Ovary (tissue), 9 donors: Measurements from ENCODE around the gene CD34. TPM values are rescaled to one million over a fixed set of nuclear protein-coding genes. Genes with fewer than 3 reads are reported as not detected.
A peak's percentile ranks its signal among the peaks of the same experiment; 100 is the strongest.

Experiments
- DNase-seq, 5 donors: peaks; one replicate each; pipeline ENCODE4 v3.0.0-alpha.2; 2019 to 2020
- H3K27ac ChIP-seq, 2 donors: fragments of 200-600 bp; one replicate each; pipeline versions ENCODE4 v1.5.1 to v1.8.0; 2019 to 2022
- H3K27me3 ChIP-seq: fragments of 200-600 bp; one replicate; pipeline ENCODE4 v1.8.0; 2022
- H3K36me3 ChIP-seq: fragments of 200-600 bp; sonication (generic); one replicate; pipeline ENCODE4 v1.5.1; 2019
- H3K4me1 ChIP-seq: one replicate; pipeline ENCODE4 v1.8.1; 2013; ENCODE audit warnings: mild to moderate bottlenecking, moderate library complexity; ENCODE audit not compliant: insufficient read depth
- H3K4me3 ChIP-seq: fragments of 200-600 bp; sonication (generic); one replicate; pipeline ENCODE4 v1.5.1; 2017
- H3K9me3 ChIP-seq, 2 donors: fragments of 200-600 bp in 1 of 2; sonication (generic) in 1 of 2; one replicate each; pipeline versions ENCODE4 v1.5.1 to v1.8.1; 2013 to 2019; ENCODE audit warnings: mild to moderate bottlenecking in 1 of 2, moderate library complexity in 1 of 2
- EP300 ChIP-seq: sonication (generic); formaldehyde crosslinking; IDR thresholded peaks from one replicate; pipeline ENCODE4 v1.6.1; 2017; ENCODE audit warnings: antibody characterized with exemption
- POLR2A ChIP-seq: fragments of 450-650 bp; IDR thresholded peaks from one replicate; pipeline ENCODE4 v1.6.1; 2017; ENCODE audit warnings: antibody characterized with exemption, mild to moderate bottlenecking, moderate library complexity
- WGBS, 3 donors: extraction: QIAGEN DNeasy Blood & Tissue Kit in 1 of 3; methylation state at CpG; one replicate each; pipeline versions ENCODE4 v1.1.5 to v1.1.7; 2013 to 2017; 5-methylcytosine and 5-hydroxymethylcytosine counted together
- intact Hi-C, 4 donors: fragments of 100-400 bp; cut with DNase I; formaldehyde crosslinking; loops; one replicate each; pipeline versions ENCODE4 v1.11.0 to v1.15.1; 2022 to 2023
- polyA plus RNA-seq, 2 donors: library from polyadenylated mRNA; stranded (reverse); fragments of 200-250 nt in 1 of 2; fragments of 350-450 nt in 1 of 2; fragmentation: Illumina TruSeq in 1 of 2; extraction: RNeasy Lipid Tissue Mini Kit (QIAGEN cat#74804) in 1 of 2; gene quantifications; one replicate each; pipeline ENCODE4 v1.2.3, GENCODE V29; 2013 to 2014
- total RNA-seq, 7 donors: library from RNA; depleted of rRNA in 2 of 7; stranded (reverse); fragments of >200 nt in 2 of 7; fragmentation: NEBNext Ultra II Directional in 3 of 7; extraction: Animal tissue kit (Norgen Biotek cat#: 25700) in 3 of 7; gene quantifications; one replicate each; pipeline versions ENCODE4 v1.1.0 to v1.2.4, GENCODE V29; 2016 to 2023
- TF ChIP-seq, protein P1 (sequence below), 3 donors: fragments of 450-650 bp in 2 of 3; fragments of 200-600 bp in 1 of 3; IDR thresholded peaks; one replicate each; pipeline versions ENCODE4 v1.5.1 to v1.8.0; 2016 to 2022; ENCODE audit warnings: antibody characterized with exemption in 3 of 3, mild to moderate bottlenecking in 1 of 3
- donor health status: DM: no; HTN: no; CAD: no; lungs with moderate emphysema.
- donor health status: DM: no; HTN: no; CAD: no.
- donor health status: Bipolar disorder and iron deficiency.
- donor health status: DM: yes; HTN: yes; CAD: no.
- donor health status: DM: no; HTN: no; CAD: no.
- donor health status: DM: yes; HTN: yes; CAD: no.

CD34 gene
- total and polyA plus RNA-seq, 9 donors, result 12.6 to 146 (median 25.9) TPM

DNA sequence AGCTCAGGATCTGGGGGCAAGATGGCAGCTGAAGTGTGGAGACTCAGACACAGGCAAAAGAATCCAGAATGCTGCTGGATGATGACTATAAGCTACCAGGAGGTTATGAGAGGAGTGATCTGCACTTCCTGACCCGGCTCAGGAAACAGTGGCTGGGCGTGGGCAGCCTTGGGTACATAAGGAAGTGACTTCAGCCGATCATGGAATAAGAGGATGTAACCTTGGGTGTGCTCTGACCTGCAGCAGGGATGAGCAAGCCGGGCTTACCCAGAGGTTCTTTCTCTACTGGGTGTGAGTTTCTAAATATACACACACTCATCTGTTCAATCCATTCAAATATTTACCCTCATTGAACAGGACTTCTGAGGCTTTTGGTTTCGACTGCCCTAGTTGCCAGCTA, 62.7 kb downstream of the CD34 start:
- TF ChIP-seq POLR2A (no peak), EP300 (no peak)
- TF ChIP-seq, protein P1, sequence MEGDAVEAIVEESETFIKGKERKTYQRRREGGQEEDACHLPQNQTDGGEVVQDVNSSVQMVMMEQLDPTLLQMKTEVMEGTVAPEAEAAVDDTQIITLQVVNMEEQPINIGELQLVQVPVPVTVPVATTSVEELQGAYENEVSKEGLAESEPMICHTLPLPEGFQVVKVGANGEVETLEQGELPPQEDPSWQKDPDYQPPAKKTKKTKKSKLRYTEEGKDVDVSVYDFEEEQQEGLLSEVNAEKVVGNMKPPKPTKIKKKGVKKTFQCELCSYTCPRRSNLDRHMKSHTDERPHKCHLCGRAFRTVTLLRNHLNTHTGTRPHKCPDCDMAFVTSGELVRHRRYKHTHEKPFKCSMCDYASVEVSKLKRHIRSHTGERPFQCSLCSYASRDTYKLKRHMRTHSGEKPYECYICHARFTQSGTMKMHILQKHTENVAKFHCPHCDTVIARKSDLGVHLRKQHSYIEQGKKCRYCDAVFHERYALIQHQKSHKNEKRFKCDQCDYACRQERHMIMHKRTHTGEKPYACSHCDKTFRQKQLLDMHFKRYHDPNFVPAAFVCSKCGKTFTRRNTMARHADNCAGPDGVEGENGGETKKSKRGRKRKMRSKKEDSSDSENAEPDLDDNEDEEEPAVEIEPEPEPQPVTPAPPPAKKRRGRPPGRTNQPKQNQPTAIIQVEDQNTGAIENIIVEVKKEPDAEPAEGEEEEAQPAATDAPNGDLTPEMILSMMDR (IDR thresholded peaks at IDR 0.05), result no peak
- intact Hi-C loops, result no loop called here
- Histone ChIP-seq H3K27ac (no peak overlapping the region), H3K4me1 (peaks cover 15% of the 10 kb centered on the region), H3K4me3 (no peak overlapping the region), H3K27me3 (no peaks in the 10 kb centered on the region), H3K9me3 (no peaks in the 10 kb centered on the region), H3K36me3 (no peaks in the 10 kb centered on the region)
- 69 to 80% (median 73%) methylated on average over 5 of the region's 5 CpGs for WGBS, 3 donors
- DNase-seq, result peak in 1 of 5 donors; percentile 40

DNA sequence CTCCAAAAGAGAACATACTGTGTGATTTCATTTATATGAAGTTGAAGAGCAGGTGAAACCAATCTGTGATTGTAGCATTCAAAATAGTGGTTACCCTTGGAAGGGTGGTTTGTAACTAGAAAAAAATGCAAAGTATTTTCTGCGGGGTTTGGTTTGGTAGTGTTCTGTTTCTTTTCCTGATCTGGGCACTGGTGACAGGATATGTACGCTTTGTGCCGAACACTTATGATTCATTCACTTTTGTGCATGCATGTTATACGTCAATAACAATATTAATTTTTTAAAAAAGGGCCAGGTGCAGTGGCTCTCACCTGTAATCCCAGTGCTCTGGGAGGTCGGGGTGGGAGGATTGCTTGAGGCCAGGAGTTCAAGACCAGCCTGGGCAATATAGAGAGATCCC, 63.8 kb downstream of the CD34 start:
- no peaks in the 10 kb centered on the region for H3K9me3 ChIP-seq
- DNase-seq, result no peak
- H3K27ac ChIP-seq, result no peak overlapping the region
- H3K4me3 ChIP-seq, result no peak overlapping the region
- H3K4me1 ChIP-seq, result peaks cover 17% of the 10 kb centered on the region
- no peaks in the 10 kb centered on the region for H3K27me3 ChIP-seq
- TF ChIP-seq, protein P1 (IDR thresholded peaks at IDR 0.05), result no peak
- no peak for TF ChIP-seq EP300
- TF ChIP-seq POLR2A, result no peak
- 61 to 88% (median 85%) methylated on average over 5 of the region's 5 CpGs for WGBS, 3 donors
- H3K36me3 ChIP-seq, result no peaks in the 10 kb centered on the region
- intact Hi-C loops, result no loop called here

DNA sequence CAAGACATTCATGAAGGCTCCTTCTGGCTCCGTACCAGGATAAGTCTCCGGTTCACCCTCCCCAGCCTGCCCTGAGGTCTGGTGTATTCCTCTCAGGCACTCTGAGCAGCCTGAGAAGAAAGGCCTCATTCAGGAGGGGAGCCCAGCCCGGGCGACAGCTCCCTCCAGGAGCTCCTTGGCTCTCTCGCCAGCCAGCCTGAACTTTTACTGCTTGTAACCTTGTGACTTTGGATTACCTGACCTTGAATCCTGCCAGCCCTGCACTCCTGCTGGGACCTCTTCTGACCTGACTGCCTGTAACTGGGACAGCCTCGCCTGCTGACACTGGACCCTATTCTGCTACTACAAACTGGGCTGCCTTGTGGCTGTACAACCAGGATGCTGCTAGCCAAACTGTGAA, 65.8 kb downstream of the CD34 start:
- TF ChIP-seq, protein P1 (IDR thresholded peaks at IDR 0.05), result no peak
- TF ChIP-seq POLR2A (no peak), EP300 (no peak)
- no peak overlapping the region for H3K4me3 ChIP-seq
- 46 to 57% (median 55%) methylated on average over 6 of the region's 6 CpGs for WGBS, 3 donors
- H3K27me3 ChIP-seq, result no peaks in the 10 kb centered on the region
- H3K27ac ChIP-seq, result peak overlapping the region in 1 of 2 donors; percentile 21
- H3K36me3 ChIP-seq, result no peaks in the 10 kb centered on the region
- H3K9me3 ChIP-seq, result no peaks in the 10 kb centered on the region
- intact Hi-C loops, result no loop called here
- DNase-seq, result no peak
- peaks cover 21% of the 10 kb centered on the region for H3K4me1 ChIP-seq

DNA sequence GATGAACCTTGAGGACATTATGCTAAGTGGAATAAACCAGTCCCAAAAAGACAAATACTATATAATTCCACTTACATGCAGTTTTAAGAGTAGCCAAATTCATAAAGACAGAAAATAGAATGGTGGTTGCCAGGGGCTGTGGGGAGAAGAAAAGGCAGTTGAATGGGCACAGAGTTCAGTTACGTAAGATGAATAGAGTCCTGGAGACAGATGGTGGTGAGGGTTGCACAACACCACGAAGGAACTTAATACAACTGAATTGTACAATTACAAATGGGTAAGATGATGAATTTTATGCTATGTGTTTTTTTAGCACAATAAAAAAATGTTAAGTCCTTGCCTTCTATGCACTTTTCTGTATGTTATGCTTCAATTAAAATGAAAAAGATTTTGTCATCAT, 66.6 kb downstream of the CD34 start:
- Histone ChIP-seq H3K4me3 (no peak overlapping the region), H3K36me3 (no peaks in the 10 kb centered on the region), H3K9me3 (no peaks in the 10 kb centered on the region), H3K27ac (no peak overlapping the region), H3K4me1 (peaks cover 23% of the 10 kb centered on the region), H3K27me3 (no peaks in the 10 kb centered on the region)
- WGBS, 3 donors, result 76 to 94% (median 89%) methylated on average over 2 of the region's 2 CpGs
- intact Hi-C loops, result no loop called here
- TF ChIP-seq EP300 (no peak), POLR2A (no peak)
- TF ChIP-seq, protein P1 (IDR thresholded peaks at IDR 0.05), result no peak
- no peak for DNase-seq

DNA sequence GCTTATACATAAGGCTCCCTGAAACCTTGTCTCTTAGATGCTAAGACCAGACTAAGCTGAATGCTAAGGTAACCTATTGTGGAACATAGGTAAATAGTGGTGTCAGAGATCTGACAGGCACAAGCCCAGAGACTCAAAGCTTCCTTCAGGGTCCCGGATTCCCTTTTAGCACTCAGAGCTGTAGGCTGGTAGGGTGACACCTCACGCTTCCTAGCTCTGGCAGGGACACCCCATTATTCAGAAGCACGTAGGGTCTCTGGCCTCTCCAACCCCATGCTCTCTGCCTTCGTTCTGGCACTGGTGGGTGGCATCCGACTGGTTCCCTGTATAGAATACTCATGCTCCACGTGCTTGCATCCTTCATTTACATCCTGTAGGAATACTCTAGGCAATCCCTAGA, 68.4 kb downstream of the CD34 start:
- intact Hi-C loops, result no loop called here
- Histone ChIP-seq H3K4me3 (no peak overlapping the region), H3K27me3 (no peaks in the 10 kb centered on the region), H3K27ac (no peak overlapping the region), H3K4me1 (peaks cover 32% of the 10 kb centered on the region), H3K36me3 (no peaks in the 10 kb centered on the region), H3K9me3 (no peaks in the 10 kb centered on the region)
- DNase-seq, result no peak
- TF ChIP-seq POLR2A (no peak), EP300 (no peak)
- TF ChIP-seq, protein P1 (IDR thresholded peaks at IDR 0.05), result no peak
- WGBS, 3 donors, result 89 to 92% (median 91%) methylated on average over 6 of the region's 6 CpGs
